Kidney (tissue), 14 donors: Measurements from ENCODE around the gene XIST. TPM values are rescaled to one million over a fixed set of nuclear protein-coding genes. Genes with fewer than 3 reads are reported as not detected.

ENCODE experiments used
- DNase-seq, 5 donors: peaks; one replicate each; pipeline ENCODE4 v3.0.0-alpha.2; 2013 to 2020
- FAIRE-seq: peaks from 2 replicates; lab custom pipeline; 2012; peaks lifted over from hg19 to GRCh38; lab: Jason Lieb, UNC
- H3K27ac ChIP-seq, 2 donors: one replicate each; pipeline ENCODE4 v1.7.0; 2013; ENCODE audit warnings: low read depth in 2 of 2, low read length in 2 of 2, inconsistent platforms in 1 of 2
- H3K27me3 ChIP-seq: one replicate; pipeline ENCODE4 v1.7.1; 2013; ENCODE audit warnings: low read length, inconsistent platforms; ENCODE audit not compliant: control insufficient read depth, insufficient read depth
- H3K36me3 ChIP-seq, 3 donors: one replicate each; pipeline versions ENCODE4 v1.7.0 to v1.7.1; 2013; ENCODE audit warnings: low read length in 3 of 3, control low read depth in 1 of 3, inconsistent platforms in 1 of 3; ENCODE audit not compliant: insufficient read depth in 3 of 3, control insufficient read depth in 2 of 3
- H3K4me1 ChIP-seq, 3 donors: one replicate each; pipeline versions ENCODE4 v1.7.0 to v1.7.1; 2013; ENCODE audit warnings: low read length in 3 of 3, inconsistent platforms in 1 of 3, low read depth in 1 of 3; ENCODE audit not compliant: control insufficient read depth in 2 of 3, insufficient read depth in 2 of 3
- H3K4me3 ChIP-seq, 3 donors: one replicate each; pipeline versions ENCODE4 v1.7.0 to v1.8.1; 2013; ENCODE audit warnings: low read length in 3 of 3, control low read depth in 1 of 3, inconsistent platforms in 1 of 3
- H3K9ac ChIP-seq, 3 donors: one replicate each; pipeline versions ENCODE4 v1.7.0 to v1.7.1; 2013; ENCODE audit warnings: low read length in 3 of 3, control low read depth in 1 of 3, inconsistent platforms in 1 of 3
- H3K9me3 ChIP-seq, 3 donors: one replicate each; pipeline versions ENCODE4 v1.7.0 to v1.7.1; 2013; ENCODE audit warnings: low read length in 3 of 3, control low read depth in 1 of 3, inconsistent platforms in 1 of 3; ENCODE audit not compliant: control insufficient read depth in 2 of 3, insufficient read depth in 1 of 3
- intact Hi-C: fragments of 100-400 bp; cut with DNase I; formaldehyde crosslinking; loops from one replicate; pipeline ENCODE4 v1.11.1; 2022
- polyA plus RNA-seq: library from polyadenylated mRNA; stranded (reverse); fragments of 350-450 nt; fragmentation: Illumina TruSeq; extraction: RNeasy Lipid Tissue Mini Kit (QIAGEN cat#74804); gene quantifications from one replicate; pipeline ENCODE4 v1.2.3, GENCODE V29; 2014; ENCODE audit warnings: low read depth, low replicate concordance; ENCODE audit not compliant: insufficient read depth
- total RNA-seq: library from RNA; stranded (reverse); fragmentation: NEBNext Ultra II Directional; extraction: Animal tissue kit (Norgen Biotek cat#: 25700); gene quantifications from one replicate; pipeline ENCODE4 v1.2.1, GENCODE V29; 2021
- TF ChIP-seq, protein P1 (sequence below): IDR thresholded peaks from 3 replicates; pipeline ENCODE4 v1.5.1; 2012; ENCODE audit warnings: mild to moderate bottlenecking, moderate library complexity, borderline replicate concordance; ENCODE audit not compliant: insufficient read depth; ENCODE audit errors: extremely low read depth
- donor health status: control.
- donor health status: control.
- donor health status: control.
- donor health status: control.
- donor health status: control.
- donor health status: DM: yes; HTN: yes; CAD: no.
- donor health status: Normal renal cell carcinoma (clear cell type).

Gene XIST
- total and polyA plus RNA-seq, 2 donors from 2014 or later: 343 TPM; not detected in 1

DNA sequence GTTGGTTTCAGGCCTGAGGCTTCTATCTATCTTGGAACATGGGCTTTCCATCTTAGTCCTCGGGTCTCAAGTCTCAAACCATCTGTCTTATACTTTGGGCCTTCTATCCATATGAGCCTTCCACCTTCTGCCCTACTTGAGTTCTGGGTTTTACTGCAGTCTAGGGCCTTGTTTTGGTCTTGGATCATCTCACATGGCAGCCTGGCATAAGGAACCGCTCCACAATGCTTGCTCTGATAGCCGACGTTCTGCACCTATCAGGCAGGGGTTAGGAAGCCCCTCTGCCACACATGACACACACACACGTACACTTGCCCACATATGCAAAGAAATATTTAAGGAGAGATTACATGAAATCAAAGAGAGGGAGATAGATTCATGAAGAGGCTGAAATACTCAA is 25.5 kb downstream of the XIST start:
- peaks cover 0 to 11% (median 0%) of the 10 kb centered on the region in 3 donors for H3K36me3 ChIP-seq

GRCh38 chrX:73825569-73825968 is 26.9 kb downstream of the XIST start:
- intact Hi-C loops: no loop called here
- H3K27ac ChIP-seq: no peak overlapping the region
- FAIRE-seq (no peak), DNase-seq (no peak)
- TF ChIP-seq, protein P1, sequence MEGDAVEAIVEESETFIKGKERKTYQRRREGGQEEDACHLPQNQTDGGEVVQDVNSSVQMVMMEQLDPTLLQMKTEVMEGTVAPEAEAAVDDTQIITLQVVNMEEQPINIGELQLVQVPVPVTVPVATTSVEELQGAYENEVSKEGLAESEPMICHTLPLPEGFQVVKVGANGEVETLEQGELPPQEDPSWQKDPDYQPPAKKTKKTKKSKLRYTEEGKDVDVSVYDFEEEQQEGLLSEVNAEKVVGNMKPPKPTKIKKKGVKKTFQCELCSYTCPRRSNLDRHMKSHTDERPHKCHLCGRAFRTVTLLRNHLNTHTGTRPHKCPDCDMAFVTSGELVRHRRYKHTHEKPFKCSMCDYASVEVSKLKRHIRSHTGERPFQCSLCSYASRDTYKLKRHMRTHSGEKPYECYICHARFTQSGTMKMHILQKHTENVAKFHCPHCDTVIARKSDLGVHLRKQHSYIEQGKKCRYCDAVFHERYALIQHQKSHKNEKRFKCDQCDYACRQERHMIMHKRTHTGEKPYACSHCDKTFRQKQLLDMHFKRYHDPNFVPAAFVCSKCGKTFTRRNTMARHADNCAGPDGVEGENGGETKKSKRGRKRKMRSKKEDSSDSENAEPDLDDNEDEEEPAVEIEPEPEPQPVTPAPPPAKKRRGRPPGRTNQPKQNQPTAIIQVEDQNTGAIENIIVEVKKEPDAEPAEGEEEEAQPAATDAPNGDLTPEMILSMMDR: no peak
- H3K27me3 ChIP-seq: no peaks in the 10 kb centered on the region
- no peak overlapping the region for H3K4me3 ChIP-seq
- H3K9me3 ChIP-seq: no peaks in the 10 kb centered on the region
- no peaks in the 10 kb centered on the region for H3K4me1 ChIP-seq
- H3K36me3 ChIP-seq: peaks cover 0 to 11% (median 0%) of the 10 kb centered on the region in 3 donors
- no peak overlapping the region for H3K9ac ChIP-seq

More for the DNA sequence above, 25.5 kb downstream of the XIST start:
- FAIRE-seq (no peak), DNase-seq (no peak)
- H3K9me3 ChIP-seq: no peaks in the 10 kb centered on the region
- TF ChIP-seq, protein P1: no peak
- H3K9ac ChIP-seq: no peak overlapping the region
- intact Hi-C loops: no loop called here
- H3K4me3 ChIP-seq: no peak overlapping the region
- no peaks in the 10 kb centered on the region for H3K4me1 ChIP-seq
- no peaks in the 10 kb centered on the region for H3K27me3 ChIP-seq
- no peak overlapping the region for H3K27ac ChIP-seq

DNA sequence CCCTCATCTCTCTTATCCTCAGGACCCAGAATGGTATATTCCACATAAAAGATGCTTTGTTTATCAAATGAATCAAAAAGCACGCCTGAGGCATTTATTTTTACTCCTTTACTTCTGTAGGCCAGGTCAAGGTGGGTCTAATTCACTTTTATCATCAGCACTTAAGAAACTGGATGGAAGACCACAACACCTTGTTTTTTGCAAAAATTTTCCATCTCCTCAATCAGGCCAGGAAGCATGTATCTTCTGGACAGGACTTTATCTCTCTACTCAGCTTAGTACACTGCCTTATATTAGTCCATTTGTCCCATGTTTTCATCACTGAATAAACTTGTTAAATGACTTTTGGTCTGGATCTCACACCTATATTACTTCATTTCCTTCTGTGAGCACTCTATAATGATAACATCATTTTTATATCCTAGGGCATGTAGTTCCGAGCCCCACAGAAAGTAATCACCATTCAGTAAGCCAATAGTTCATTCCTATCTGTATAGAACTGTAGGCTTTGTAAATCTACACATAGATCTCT is 29.0 kb downstream of the XIST start:
- H3K36me3 ChIP-seq: peaks cover 0 to 11% (median 0%) of the 10 kb centered on the region in 3 donors
- no peak overlapping the region for H3K4me3 ChIP-seq
- DNase-seq: no peak
- no peaks in the 10 kb centered on the region for H3K27me3 ChIP-seq
- H3K9ac ChIP-seq: no peak overlapping the region
- no peak overlapping the region for H3K27ac ChIP-seq
- TF ChIP-seq, protein P1: no peak
- H3K4me1 ChIP-seq: no peaks in the 10 kb centered on the region
- FAIRE-seq: no peak
- intact Hi-C loops: no loop called here
- H3K9me3 ChIP-seq: no peaks in the 10 kb centered on the region

DNA sequence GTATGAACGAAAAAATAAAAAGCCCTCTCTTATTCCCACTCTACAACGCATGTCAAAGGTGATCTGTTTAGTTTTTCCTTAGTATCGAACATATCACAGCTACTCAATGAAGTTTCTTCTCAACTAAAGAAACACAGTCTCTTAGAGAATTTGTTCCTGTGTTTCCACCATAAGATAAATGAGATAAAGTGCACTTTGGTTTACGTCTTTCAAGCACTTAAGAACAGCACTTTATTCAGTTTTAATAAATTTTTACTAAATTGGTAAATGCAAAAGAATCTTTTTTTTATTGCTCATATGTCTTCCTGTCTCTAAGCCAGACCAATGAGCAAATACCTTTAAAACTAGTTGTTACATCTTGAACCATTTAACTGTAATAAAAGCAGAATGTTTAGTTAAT is 29.7 kb downstream of the XIST start:
- H3K4me3 ChIP-seq: no peak overlapping the region
- DNase-seq (no peak), FAIRE-seq (no peak)
- TF ChIP-seq, protein P1: no peak
- H3K9ac ChIP-seq: no peak overlapping the region
- H3K4me1 ChIP-seq: no peaks in the 10 kb centered on the region
- H3K27ac ChIP-seq: no peak overlapping the region
- no peaks in the 10 kb centered on the region for H3K9me3 ChIP-seq
- H3K27me3 ChIP-seq: no peaks in the 10 kb centered on the region
- H3K36me3 ChIP-seq: peaks cover 0 to 4% (median 0%) of the 10 kb centered on the region in 3 donors
- intact Hi-C loops: no loop called here
